Mesenteric fat pad (tissue), 1 donor: ENCODE results near the gene PDIK1L. TPM values are rescaled to one million over a fixed set of nuclear protein-coding genes. Genes with fewer than 3 reads are reported as not detected.
"Not testable (repeated sequence)": the region's sequence is repeated elsewhere in the genome, so short reads cannot be mapped to it uniquely, and the experiment has no call there.

ENCODE experiments used
- DNase-seq: peaks from one replicate; pipeline ENCODE4 v3.0.0-alpha.2; 2020; ENCODE audit warnings: low spot score
- total RNA-seq: library from RNA; stranded (reverse); fragmentation: NEBNext Ultra II Directional; extraction: Animal tissue kit (Norgen Biotek cat#: 25700); gene quantifications from one replicate; pipeline ENCODE4 v1.2.1, GENCODE V29; 2021
- donor health status: DM: yes; HTN: yes; CAD: no.

Gene PDIK1L
- total RNA-seq, 1 donor from 2014 or later = 6.4 TPM

GRCh38 chr1:26089125-26089524 lies 22.5 kb upstream of the PDIK1L start:
- no peak for DNase-seq

GRCh38 chr1:26090893-26091292 lies 20.7 kb upstream of the PDIK1L start:
- DNase-seq = no peak

GRCh38 chr1:26092422-26092821 lies 19.2 kb upstream of the PDIK1L start:
- no peak for DNase-seq

- DNase-seq = not testable (repeated sequence)
Measured at GRCh38 chr1:26093569-26093968, 18.1 kb upstream of the PDIK1L start.

GRCh38 chr1:26094076-26094669 lies 17.5 kb upstream of the PDIK1L start:
- DNase-seq = no peak

DNA sequence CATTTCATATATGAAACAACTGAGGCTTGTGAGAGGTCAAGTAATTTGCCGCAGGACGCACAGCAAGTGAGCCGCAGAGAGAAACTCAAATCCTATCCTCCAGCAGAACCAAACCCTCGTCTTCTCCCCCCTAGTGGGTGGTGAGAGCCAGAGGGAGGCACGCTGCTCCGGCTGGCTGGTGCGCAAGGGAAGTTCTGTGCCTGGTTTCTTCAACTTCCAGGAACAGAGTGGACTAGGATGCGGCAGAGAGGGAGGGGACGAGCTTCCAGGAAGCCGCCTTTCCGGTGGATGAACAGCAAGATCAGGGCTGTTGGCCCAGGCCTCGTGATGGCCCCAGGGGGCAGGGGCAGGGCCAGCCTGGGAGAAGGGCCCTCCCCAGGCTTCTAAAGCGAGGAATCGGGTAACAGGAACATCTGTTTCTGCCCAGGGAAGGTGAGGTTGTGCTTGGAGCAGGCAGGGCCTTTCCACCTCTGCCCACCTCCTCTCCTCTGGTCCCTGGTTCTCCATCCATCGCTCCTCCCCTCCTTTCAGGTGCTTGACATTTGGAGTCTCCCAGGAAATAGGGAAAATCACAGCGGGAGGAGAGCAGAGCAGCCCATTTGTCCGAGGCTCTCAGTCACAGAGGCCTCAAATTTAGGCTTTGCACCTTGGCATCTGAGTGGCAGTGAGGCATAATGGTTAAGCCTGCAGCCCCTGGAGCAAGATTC lies 16.8 kb upstream of the PDIK1L start:
- peak; percentile 33 for DNase-seq

- no peak for DNase-seq
Measured at GRCh38 chr1:26096471-26096870, 15.2 kb upstream of the PDIK1L start.

- DNase-seq = no peak
Measured at GRCh38 chr1:26097696-26098095, 13.9 kb upstream of the PDIK1L start.

DNA sequence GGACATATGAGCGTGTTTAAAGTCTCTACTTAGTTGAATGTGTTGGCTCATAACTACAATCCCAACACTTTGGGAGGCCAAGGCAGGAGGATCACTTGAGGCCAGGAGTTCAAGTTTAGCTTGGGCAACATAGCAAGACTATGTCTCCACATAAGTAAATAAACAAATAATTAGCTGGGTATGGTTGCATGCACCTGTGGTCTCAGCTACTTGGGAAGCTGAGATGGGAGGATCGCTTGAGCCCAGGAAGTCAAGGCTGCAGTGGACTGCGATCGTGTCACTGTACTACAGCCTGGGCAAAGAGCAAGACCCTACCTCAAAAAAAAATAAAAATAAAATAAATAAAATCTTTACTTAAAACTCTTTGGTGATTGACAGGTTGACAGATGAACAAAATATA lies 13.0 kb upstream of the PDIK1L start:
- DNase-seq = peak; percentile 20

GRCh38 chr1:26099780-26100179 lies 11.8 kb upstream of the PDIK1L start:
- DNase-seq = no peak

GRCh38 chr1:26100204-26100603 lies 11.4 kb upstream of the PDIK1L start:
- peak; percentile 43 for DNase-seq

DNA sequence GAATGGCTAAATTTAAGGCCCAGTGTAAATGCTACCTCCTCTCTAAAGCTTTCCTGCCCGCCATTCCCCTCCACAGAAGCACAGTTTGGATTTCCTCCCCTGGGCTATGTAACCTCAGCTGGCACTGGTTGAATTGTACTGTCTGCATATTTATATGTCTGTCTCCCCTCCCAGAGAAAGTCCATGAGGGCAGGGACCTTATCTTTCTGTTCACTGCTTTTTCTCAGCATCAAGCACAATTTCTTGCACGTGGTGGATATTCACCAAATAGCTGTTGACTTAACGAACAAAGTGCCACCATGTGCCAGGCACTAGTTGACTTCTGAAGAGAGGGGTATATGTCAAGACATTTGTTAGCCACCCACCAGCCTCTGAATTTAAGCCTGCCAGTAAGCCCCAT lies 9.5 kb upstream of the PDIK1L start:
- peak; percentile 41 for DNase-seq

- DNase-seq = no peak
Measured at GRCh38 chr1:26102526-26102925, 9.1 kb upstream of the PDIK1L start.

- DNase-seq = not testable (repeated sequence)
Measured at GRCh38 chr1:26105226-26105548, 6.4 kb upstream of the PDIK1L start.

GRCh38 chr1:26109229-26110164 lies 2.1 kb upstream of the PDIK1L start:
- no peak for DNase-seq

- peak; percentile 91 for DNase-seq
Measured at GRCh38 chr1:26110731-26111529, 694 bp upstream of the PDIK1L start.

DNA sequence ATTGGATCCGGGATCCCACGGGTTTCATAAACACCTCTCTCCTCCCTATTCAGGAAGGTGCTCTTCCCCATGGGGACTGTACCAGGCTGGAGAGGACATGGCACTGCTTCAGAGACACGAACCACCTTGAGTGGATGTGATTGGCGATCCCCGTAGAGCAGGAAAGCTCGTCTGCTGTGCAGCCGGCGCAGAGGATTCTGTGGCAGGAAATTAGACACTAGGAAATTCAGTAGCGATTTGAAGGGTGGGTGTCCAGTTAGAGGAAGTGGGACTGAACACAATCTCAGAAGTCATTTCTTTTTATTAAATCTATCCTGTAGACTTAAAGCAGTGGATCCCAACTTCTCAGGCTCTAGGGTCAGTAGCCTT lies 767 bp downstream of the PDIK1L start:
- DNase-seq = no peak

DNA sequence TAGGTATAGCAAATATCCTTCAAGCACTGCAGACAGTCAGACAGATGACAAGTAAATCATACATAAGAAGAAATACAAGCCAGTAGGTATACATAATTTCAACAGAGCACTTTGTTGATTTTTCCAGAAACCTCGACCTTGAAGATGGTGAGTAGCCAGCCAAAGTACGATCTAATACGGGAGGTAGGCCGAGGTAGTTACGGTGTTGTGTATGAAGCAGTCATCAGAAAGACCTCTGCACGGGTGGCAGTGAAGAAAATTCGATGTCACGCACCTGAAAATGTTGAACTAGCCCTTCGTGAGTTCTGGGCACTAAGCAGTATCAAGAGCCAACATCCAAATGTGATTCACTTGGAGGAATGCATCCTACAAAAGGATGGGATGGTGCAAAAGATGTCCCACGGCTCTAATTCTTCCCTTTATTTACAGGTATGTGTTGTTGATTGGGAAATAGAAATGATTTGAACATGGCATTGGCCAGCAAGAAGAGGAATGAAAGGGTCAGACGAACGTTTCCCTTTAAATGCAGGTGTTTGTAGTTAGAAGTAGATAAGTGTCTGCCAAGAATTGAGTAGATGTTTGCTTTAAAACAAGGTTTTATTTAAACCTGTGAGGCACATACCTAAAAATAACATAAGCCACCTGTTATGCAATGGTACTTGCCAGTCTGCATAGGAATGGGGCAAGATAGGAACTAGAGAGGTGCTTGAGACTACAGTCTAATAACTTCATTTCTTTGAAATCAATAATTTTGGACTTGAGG lies 2.7 kb downstream of the PDIK1L start:
- no peak for DNase-seq

DNA sequence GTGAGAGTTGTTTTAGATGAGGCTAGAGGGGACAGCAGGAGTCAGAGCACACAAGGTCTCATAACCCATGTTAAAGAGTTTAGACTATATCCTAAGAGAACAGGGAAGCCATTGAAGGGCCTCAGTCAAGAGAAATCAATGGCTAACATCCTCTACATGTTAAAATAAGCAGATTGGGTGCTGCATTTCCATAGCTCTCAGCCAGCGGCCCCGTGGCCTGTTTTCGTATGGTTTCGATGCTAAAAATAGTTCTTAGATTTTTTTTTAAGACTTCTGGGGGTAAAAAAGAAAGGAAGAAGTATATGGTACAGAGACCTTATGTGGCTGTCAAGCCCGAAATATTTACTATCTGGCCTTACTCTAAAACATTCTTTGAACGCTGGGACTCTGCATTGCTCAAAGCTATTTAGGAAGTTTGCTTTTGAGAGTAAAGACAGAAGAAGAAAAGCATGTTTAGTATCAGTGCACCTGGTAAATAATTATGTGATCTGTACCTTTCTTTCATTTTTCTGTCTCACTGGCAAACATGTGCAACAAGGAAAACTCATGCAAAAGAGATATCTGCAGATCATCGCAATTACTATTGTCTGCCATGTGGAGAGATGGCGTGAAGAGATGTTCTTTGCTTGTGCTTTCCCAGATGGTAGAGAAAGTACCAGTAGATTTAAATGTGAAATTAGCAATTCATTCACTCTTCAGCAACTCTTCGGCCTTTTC lies 8.4 kb downstream of the PDIK1L start:
- DNase-seq = no peak
